Smooth muscle cell (in vitro differentiated cells): ENCODE measurements around the gene GIGYF1. TPM values are rescaled to one million over a fixed set of nuclear protein-coding genes. Genes with fewer than 3 reads are reported as not detected.
A peak's percentile ranks its signal among the peaks of the same experiment; 100 is the strongest.

ENCODE experiments used
- DNase-seq: peaks from one replicate; lab custom pipeline; 2025; ENCODE audit not compliant: unreplicated experiment; lab: John Stamatoyannopoulos, UW
- H2AFZ ChIP-seq: fragments of 200-600 bp; sonication (generic); 2 replicates; pipeline ENCODE4 v1.6.0; 2016; ENCODE audit warnings: antibody characterized with exemption, low read depth, mild to moderate bottlenecking
- H3F3A ChIP-seq: fragments of 200-600 bp; sonication (generic); 2 replicates; pipeline ENCODE4 v1.6.0; 2017; ENCODE audit warnings: antibody characterized with exemption, low read depth
- H3K27ac ChIP-seq: fragments of 200-600 bp; sonication (generic); 2 replicates; pipeline ENCODE4 v1.5.1; 2016; ENCODE audit warnings: low read depth, mild to moderate bottlenecking
- H3K27me3 ChIP-seq: fragments of 200-600 bp; sonication (generic); 2 replicates; pipeline ENCODE4 v1.6.1; 2016; ENCODE audit warnings: low read depth, mild to moderate bottlenecking
- H3K36me3 ChIP-seq: fragments of 200-600 bp; sonication (generic); 2 replicates; pipeline ENCODE4 v1.5.1; 2016; ENCODE audit warnings: low read depth
- H3K4me1 ChIP-seq: fragments of 200-600 bp; sonication (generic); 2 replicates; pipeline ENCODE4 v1.5.1; 2016; ENCODE audit warnings: low read depth
- H3K4me2 ChIP-seq: fragments of 200-600 bp; sonication (generic); 2 replicates; pipeline ENCODE4 v1.6.0; 2016; ENCODE audit warnings: mild to moderate bottlenecking
- H3K4me3 ChIP-seq: fragments of 200-600 bp; sonication (generic); 2 replicates; pipeline ENCODE4 v1.5.1; 2016; ENCODE audit warnings: mild to moderate bottlenecking
- H3K79me2 ChIP-seq: fragments of 200-600 bp; sonication (generic); 2 replicates; pipeline ENCODE4 v1.6.0; 2016; ENCODE audit warnings: low read depth, mild to moderate bottlenecking
- H3K9ac ChIP-seq: fragments of 200-600 bp; sonication (generic); 2 replicates; pipeline ENCODE4 v1.6.0; 2016; ENCODE audit warnings: low read depth
- H3K9me3 ChIP-seq: fragments of 200-600 bp; sonication (generic); replicated peaks from 2 replicates; pipeline ENCODE4 v1.5.1; 2016; ENCODE audit warnings: low read depth
- H4K20me1 ChIP-seq: fragments of 200-600 bp; sonication (generic); 2 replicates; pipeline ENCODE4 v1.6.0; 2016; ENCODE audit warnings: low read depth
- WGBS: methylation state at CpG from one replicate; pipeline ENCODE4 v1.1.7; 2016; ENCODE audit warnings: low lambda C conversion rate; 5-methylcytosine and 5-hydroxymethylcytosine counted together
- polyA plus RNA-seq: library from polyadenylated mRNA; unstranded; fragments of >200 nt; fragmentation: Nextera tagmentation; extraction: Ambion mirVana; gene quantifications from 2 replicates; pipeline ENCODE4 v1.2.1, GENCODE V29; 2016
- total RNA-seq: library from RNA; depleted of rRNA; stranded (reverse); fragments of >200 nt; gene quantifications from 2 replicates; pipeline ENCODE4 v1.2.3, GENCODE V29; 2014
- TF ChIP-seq, protein P1 (sequence below): fragments of 200-600 bp; sonication (generic); IDR thresholded peaks from 2 replicates; pipeline ENCODE4 v1.5.1; 2017; ENCODE audit warnings: borderline replicate concordance, mild to moderate bottlenecking, antibody characterized with exemption; ENCODE audit not compliant: insufficient read depth, poor library complexity, severe bottlenecking

Gene GIGYF1
- total and polyA plus RNA-seq, 2 experiments from 2014 or later = 8.5 to 13.1 TPM

DNA sequence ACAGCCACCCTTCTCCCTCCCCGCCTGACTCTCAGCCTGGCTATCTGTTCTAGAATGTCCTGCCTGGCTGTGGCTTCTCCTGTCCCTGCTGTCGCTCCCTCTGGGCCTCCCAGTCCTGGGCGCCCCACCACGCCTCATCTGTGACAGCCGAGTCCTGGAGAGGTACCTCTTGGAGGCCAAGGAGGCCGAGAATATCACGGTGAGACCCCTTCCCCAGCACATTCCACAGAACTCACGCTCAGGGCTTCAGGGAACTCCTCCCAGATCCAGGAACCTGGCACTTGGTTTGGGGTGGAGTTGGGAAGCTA lies 27.4 kb upstream of the GIGYF1 start:
- Histone ChIP-seq H3K27ac (no peak overlapping the region), H3K36me3 (no peaks in the 10 kb centered on the region), H4K20me1 (no peaks in the 10 kb centered on the region), H3K4me1 (peaks cover 11% of the 10 kb centered on the region), H3K4me3 (no peak overlapping the region), H3K27me3 (peaks cover 49% of the 10 kb centered on the region), H3K79me2 (no peaks in the 10 kb centered on the region), H3K9ac (no peak overlapping the region), H3F3A (peaks cover 3% of the 10 kb centered on the region), H2AFZ (no peak overlapping the region), H3K4me2 (no peak overlapping the region), H3K9me3 (no peaks in the 10 kb centered on the region)
- TF ChIP-seq, protein P1, sequence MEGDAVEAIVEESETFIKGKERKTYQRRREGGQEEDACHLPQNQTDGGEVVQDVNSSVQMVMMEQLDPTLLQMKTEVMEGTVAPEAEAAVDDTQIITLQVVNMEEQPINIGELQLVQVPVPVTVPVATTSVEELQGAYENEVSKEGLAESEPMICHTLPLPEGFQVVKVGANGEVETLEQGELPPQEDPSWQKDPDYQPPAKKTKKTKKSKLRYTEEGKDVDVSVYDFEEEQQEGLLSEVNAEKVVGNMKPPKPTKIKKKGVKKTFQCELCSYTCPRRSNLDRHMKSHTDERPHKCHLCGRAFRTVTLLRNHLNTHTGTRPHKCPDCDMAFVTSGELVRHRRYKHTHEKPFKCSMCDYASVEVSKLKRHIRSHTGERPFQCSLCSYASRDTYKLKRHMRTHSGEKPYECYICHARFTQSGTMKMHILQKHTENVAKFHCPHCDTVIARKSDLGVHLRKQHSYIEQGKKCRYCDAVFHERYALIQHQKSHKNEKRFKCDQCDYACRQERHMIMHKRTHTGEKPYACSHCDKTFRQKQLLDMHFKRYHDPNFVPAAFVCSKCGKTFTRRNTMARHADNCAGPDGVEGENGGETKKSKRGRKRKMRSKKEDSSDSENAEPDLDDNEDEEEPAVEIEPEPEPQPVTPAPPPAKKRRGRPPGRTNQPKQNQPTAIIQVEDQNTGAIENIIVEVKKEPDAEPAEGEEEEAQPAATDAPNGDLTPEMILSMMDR = no peak
- no peak for DNase-seq
- WGBS = 82% methylated on average over 8 of the region's 8 CpGs

DNA sequence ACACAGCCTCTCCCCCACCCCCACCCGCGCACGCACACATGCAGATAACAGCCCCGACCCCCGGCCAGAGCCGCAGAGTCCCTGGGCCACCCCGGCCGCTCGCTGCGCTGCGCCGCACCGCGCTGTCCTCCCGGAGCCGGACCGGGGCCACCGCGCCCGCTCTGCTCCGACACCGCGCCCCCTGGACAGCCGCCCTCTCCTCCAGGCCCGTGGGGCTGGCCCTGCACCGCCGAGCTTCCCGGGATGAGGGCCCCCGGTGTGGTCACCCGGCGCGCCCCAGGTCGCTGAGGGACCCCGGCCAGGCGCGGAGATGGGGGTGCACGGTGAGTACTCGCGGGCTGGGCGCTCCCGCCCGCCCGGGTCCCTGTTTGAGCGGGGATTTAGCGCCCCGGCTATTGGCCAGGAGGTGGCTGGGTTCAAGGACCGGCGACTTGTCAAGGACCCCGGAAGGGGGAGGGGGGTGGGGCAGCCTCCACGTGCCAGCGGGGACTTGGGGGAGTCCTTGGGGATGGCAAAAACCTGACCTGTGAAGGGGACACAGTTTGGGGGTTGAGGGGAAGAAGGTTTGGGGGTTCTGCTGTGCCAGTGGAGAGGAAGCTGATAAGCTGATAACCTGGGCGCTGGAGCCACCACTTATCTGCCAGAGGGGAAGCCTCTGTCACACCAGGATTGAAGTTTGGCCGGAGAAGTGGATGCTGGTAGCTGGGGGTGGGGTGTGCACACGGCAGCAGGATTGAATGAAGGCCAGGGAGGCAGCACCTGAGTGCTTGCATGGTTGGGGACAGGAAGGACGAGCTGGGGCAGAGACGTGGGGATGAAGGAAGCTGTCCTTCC lies 26.8 kb upstream of the GIGYF1 start:
- no peak for DNase-seq

DNA sequence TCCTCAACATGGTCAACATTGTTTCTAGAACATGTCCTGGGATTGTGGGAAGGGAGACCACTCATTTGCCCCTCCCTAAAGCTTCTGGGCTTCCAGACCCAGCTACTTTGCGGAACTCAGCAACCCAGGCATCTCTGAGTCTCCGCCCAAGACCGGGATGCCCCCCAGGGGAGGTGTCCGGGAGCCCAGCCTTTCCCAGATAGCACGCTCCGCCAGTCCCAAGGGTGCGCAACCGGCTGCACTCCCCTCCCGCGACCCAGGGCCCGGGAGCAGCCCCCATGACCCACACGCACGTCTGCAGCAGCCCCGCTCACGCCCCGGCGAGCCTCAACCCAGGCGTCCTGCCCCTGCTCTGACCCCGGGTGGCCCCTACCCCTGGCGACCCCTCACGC lies 26.2 kb upstream of the GIGYF1 start, which contains the start of gene EPO:
EPO (plus strand) TSS at position 190 of the 392 bp plus-strand sequence. CDS start 513 bp downstream, outside the sequence.
- Histone ChIP-seq H4K20me1 (no peaks in the 10 kb centered on the region), H3F3A (no peaks in the 10 kb centered on the region), H2AFZ (no peak within 1 kb of the TSS), H3K4me3 (peak within 1 kb of the TSS; percentile 31), H3K4me1 (peaks cover 8% of the 10 kb centered on the region), H3K9ac (no peak within 1 kb of the TSS), H3K9me3 (no peaks in the 10 kb centered on the region), H3K79me2 (no peaks in the 10 kb centered on the region), H3K36me3 (no peaks in the 10 kb centered on the region), H3K27me3 (peaks cover 49% of the 10 kb centered on the region), H3K27ac (no peak within 1 kb of the TSS), H3K4me2 (peak within 1 kb of the TSS; percentile 81)
- 6% methylated on average over 19 of the region's 21 CpGs for WGBS
- TF ChIP-seq, protein P1 = no peak
- DNase-seq = no peak

More for the DNA sequence above, 26.8 kb upstream of the GIGYF1 start:
- WGBS = 9% methylated on average over 44 of the region's 56 CpGs
- peaks cover 8% of the 10 kb centered on the region for H3K4me1 ChIP-seq
- H3K79me2 ChIP-seq = no peaks in the 10 kb centered on the region
- peak overlapping the region; percentile 31 for H3K4me3 ChIP-seq
- no peaks in the 10 kb centered on the region for H3K36me3 ChIP-seq
- TF ChIP-seq, protein P1 = no peak
- H4K20me1 ChIP-seq = no peaks in the 10 kb centered on the region
- H3F3A ChIP-seq = peaks cover 3% of the 10 kb centered on the region
- no peaks in the 10 kb centered on the region for H3K9me3 ChIP-seq
- peak overlapping the region; percentile 81 for H3K4me2 ChIP-seq
- H3K27ac ChIP-seq = no peak overlapping the region
- H3K27me3 ChIP-seq = peaks cover 49% of the 10 kb centered on the region
- H3K9ac ChIP-seq = no peak overlapping the region
- no peak overlapping the region for H2AFZ ChIP-seq
